Right lobe of liver (tissue), 4 donors: Measurements from ENCODE around the gene S100A16.

ENCODE experiments used
- CTCF ChIP-seq, 4 donors: fragments of 200-600 bp in 3 of 4; fragments of 450-650 bp in 1 of 4; IDR thresholded peaks; one replicate each; pipeline versions ENCODE4 v1.5.1 to v1.8.0; 2016 to 2022; ENCODE audit warnings: antibody characterized with exemption in 4 of 4, mild to moderate bottlenecking in 2 of 4
- POLR2A ChIP-seq: fragments of 450-650 bp; IDR thresholded peaks from one replicate; pipeline ENCODE4 v1.6.1; 2017; ENCODE audit warnings: antibody characterized with exemption, mild to moderate bottlenecking
- donor health status: DM: no; HTN: no; CAD: no.
- donor health status: DM: no; HTN: no; CAD: no.
- donor health status: DM: no; HTN: yes; CAD: no.

- TF ChIP-seq CTCF (IDR thresholded peaks at IDR 0.05) (no peak), POLR2A (no peak)
These were observed 47.2 kb downstream of the S100A16 start, which contains the start of gene S100A2 for GRCh38 chr1:153565529-153566374.
